GM13976 (cell line): ENCODE results near the gene COL10A1.

Experiments
- DNase-seq: peaks from one replicate; pipeline ENCODE4 v3.0.0; 2012; ENCODE audit warnings: low spot score
- CTCF ChIP-seq: IDR thresholded peaks from 2 replicates; pipeline ENCODE4 v1.5.1; 2012; ENCODE audit warnings: borderline replicate concordance, mild to moderate bottlenecking; ENCODE audit not compliant: insufficient read depth; ENCODE audit errors: extremely low read depth, missing control alignments, control extremely low read depth
- in situ Hi-C: fragments of 300-500 bp; cut with MboI; formaldehyde crosslinking; loops from one replicate; pipeline ENCODE4 v1.12.0; 2022; ENCODE audit warnings: low sequenced_read_pairs, mixed read lengths, inconsistent platforms; ENCODE audit not compliant: unreplicated experiment

Gene COL10A1

GRCh38 chr6:116133453-116133852, 7.5 kb upstream of the COL10A1 start:
- no peak for TF ChIP-seq CTCF
- DNase-seq = no peak

GRCh38 chr6:116127771-116128493, 2.0 kb upstream of the COL10A1 start:
- no peak for DNase-seq

More at GRCh38 chr6:116133453-116133852, 7.5 kb upstream of the COL10A1 start:
- in situ Hi-C loops = no loop called here

GRCh38 chr6:116120430-116120829, 5.5 kb downstream of the COL10A1 start:
- DNase-seq = no peak
- TF ChIP-seq CTCF = no peak
- in situ Hi-C loops = no loop called here

More at GRCh38 chr6:116127771-116128493, 2.0 kb upstream of the COL10A1 start:
- no peak for TF ChIP-seq CTCF
- in situ Hi-C loops = no loop called here

- no peak for DNase-seq
- no peak for TF ChIP-seq CTCF
- in situ Hi-C loops = no loop called here
Measured at GRCh38 chr6:116118608-116119007, 7.3 kb downstream of the COL10A1 start.

- in situ Hi-C loops = no loop called here
- no peak for TF ChIP-seq CTCF
- DNase-seq = no peak
Measured at GRCh38 chr6:116115781-116116180, 10.2 kb downstream of the COL10A1 start.

GRCh38 chr6:116113386-116113785, 12.5 kb downstream of the COL10A1 start:
- DNase-seq = no peak
- in situ Hi-C loops = no loop called here
- no peak for TF ChIP-seq CTCF
